DMS79 treated with DMSO at 0.1 percent for 48 hours (cell line): ENCODE results near the gene MSX2.

Experiments used
- DNase-seq: peaks from one replicate; lab custom pipeline; 2025; lab: John Stamatoyannopoulos, UW

Gene MSX2

GRCh38 chr5:174775081-174775480 lies 50.7 kb downstream of the MSX2 start:
- DNase-seq: no peak

- DNase-seq: no peak
Observed at GRCh38 chr5:174777111-174777510, 52.7 kb downstream of the MSX2 start.

- DNase-seq: no peak
Observed at GRCh38 chr5:174777583-174777982, 53.2 kb downstream of the MSX2 start.
